Measurements from ENCODE around the gene SARDH.

Gene SARDH

GRCh38 chr9:133737774-133738639 is at the start of gene SARDH:
Gene SARDH (minus strand): TSS chr9:133738352. CDS start chr9:133734173, 4,179 bp downstream.
- DNase-seq: peak; percentile 82

- DNase-seq: no peak
Observed at GRCh38 chr9:133787754-133788025, 49.5 kb upstream of the SARDH start.

- DNase-seq: no peak
Observed at GRCh38 chr9:133786907-133787753, 49.0 kb upstream of the SARDH start.

GRCh38 chr9:133786371-133786753 is 48.2 kb upstream of the SARDH start:
- no peak for DNase-seq

GRCh38 chr9:133785753-133786370 is 47.7 kb upstream of the SARDH start:
- DNase-seq: no peak

- no peak for DNase-seq
Observed at GRCh38 chr9:133784731-133785561, 46.8 kb upstream of the SARDH start.

- DNase-seq: no peak
Observed at GRCh38 chr9:133783331-133783731, 45.2 kb upstream of the SARDH start.

- DNase-seq: peak; percentile 82
Observed at GRCh38 chr9:133782157-133783130, 44.3 kb upstream of the SARDH start.

GRCh38 chr9:133781828-133782135 is 43.6 kb upstream of the SARDH start:
- no peak for DNase-seq

GRCh38 chr9:133780962-133781827 is 43.0 kb upstream of the SARDH start:
- no peak for DNase-seq

GRCh38 chr9:133780404-133780945 is 42.3 kb upstream of the SARDH start:
- DNase-seq: no peak

- DNase-seq: no peak
Observed at GRCh38 chr9:133779516-133780403, 41.6 kb upstream of the SARDH start.

- no peak for DNase-seq
Observed at GRCh38 chr9:133779081-133779480, 40.9 kb upstream of the SARDH start.

GRCh38 chr9:133778336-133779013 is 40.3 kb upstream of the SARDH start:
- no peak for DNase-seq

GRCh38 chr9:133777871-133778270 is 39.7 kb upstream of the SARDH start:
- no peak for DNase-seq

- DNase-seq: no peak
Observed at GRCh38 chr9:133777068-133777791, 39.1 kb upstream of the SARDH start.

- no peak for DNase-seq
Observed at GRCh38 chr9:133775951-133776905, 38.1 kb upstream of the SARDH start.
